AG09309 (cell line): Measurements from ENCODE around the gene GLYR1.

Experiments used
- DNase-seq: peaks from one replicate; pipeline ENCODE4 v3.0.0-alpha.2; 2010; ENCODE audit warnings: low read depth
- H3K4me3 ChIP-seq: 2 replicates; pipeline ENCODE4 v1.5.1; 2011; ENCODE audit warnings: mild to moderate bottlenecking, low read depth, low read length, moderate library complexity; ENCODE audit not compliant: control insufficient read depth
- CTCF ChIP-seq: IDR thresholded peaks from 2 replicates; pipeline ENCODE4 v1.5.1; 2011; ENCODE audit warnings: mild to moderate bottlenecking, low read depth, low read length, inconsistent platforms; ENCODE audit not compliant: insufficient read depth, control insufficient read depth; ENCODE audit errors: missing control alignments

GLYR1 gene

GRCh38 chr16:4780235-4780634 lies 66.9 kb downstream of the GLYR1 start:
- no peak for DNase-seq
- no peak for TF ChIP-seq CTCF
- no peak overlapping the region for H3K4me3 ChIP-seq

- H3K4me3 ChIP-seq = no peak overlapping the region
- no peak for TF ChIP-seq CTCF
- DNase-seq = no peak
Measured at GRCh38 chr16:4778050-4778392, 69.1 kb downstream of the GLYR1 start.

GRCh38 chr16:4777339-4778049 lies 69.6 kb downstream of the GLYR1 start:
- TF ChIP-seq CTCF = no peak
- no peak for DNase-seq
- no peak overlapping the region for H3K4me3 ChIP-seq

- no peak for TF ChIP-seq CTCF
- no peak for DNase-seq
- no peak overlapping the region for H3K4me3 ChIP-seq
Measured at GRCh38 chr16:4776141-4776705, 70.9 kb downstream of the GLYR1 start.

GRCh38 chr16:4775005-4775404 lies 72.1 kb downstream of the GLYR1 start:
- DNase-seq = no peak
- H3K4me3 ChIP-seq = no peak overlapping the region
- TF ChIP-seq CTCF = no peak

- H3K4me3 ChIP-seq = no peak overlapping the region
- no peak for TF ChIP-seq CTCF
- no peak for DNase-seq
Measured at GRCh38 chr16:4772351-4772750, 74.7 kb downstream of the GLYR1 start.
